Heart left ventricle (tissue), 16 donors: ENCODE results near the gene EIPR1. TPM values are rescaled to one million over a fixed set of nuclear protein-coding genes. Genes with fewer than 3 reads are reported as not detected.

ENCODE experiments used
- ATAC-seq, 4 donors: fragments of 200-7000 bp; cut with Tn5 transposase; one replicate each; pipeline ENCODE4 v1.9.1; 2020 to 2022; ENCODE audit warnings: moderate library complexity in 4 of 4, mild to moderate bottlenecking in 3 of 4, moderate number of reproducible peaks in 1 of 4
- DNase-seq, 5 donors: peaks; one replicate each; pipeline ENCODE4 v3.0.0-alpha.2; 2020
- H3K27ac ChIP-seq, 12 donors: fragments of 200-600 bp; sonication (generic) in 4 of 12; one replicate each; pipeline versions ENCODE4 v1.5.0 to v1.8.0; 2016 to 2022; ENCODE audit warnings: mild to moderate bottlenecking in 2 of 12
- H3K27me3 ChIP-seq, 9 donors: fragments of 200-600 bp; sonication (generic) in 2 of 9; one replicate each; pipeline versions ENCODE4 v1.5.1 to v1.8.0; 2016 to 2022; ENCODE audit warnings: mild to moderate bottlenecking in 3 of 9
- H3K36me3 ChIP-seq, 9 donors: fragments of 200-600 bp; sonication (generic) in 2 of 9; one replicate each; pipeline versions ENCODE4 v1.5.0 to v1.8.0; 2018 to 2022; ENCODE audit warnings: mild to moderate bottlenecking in 2 of 9
- H3K4me1 ChIP-seq, 12 donors: fragments of 200-600 bp; sonication (generic) in 4 of 12; one replicate each; pipeline versions ENCODE4 v1.5.0 to v1.8.0; 2016 to 2022; ENCODE audit warnings: mild to moderate bottlenecking in 3 of 12
- H3K4me3 ChIP-seq, 12 donors: fragments of 200-600 bp; sonication (generic) in 4 of 12; one replicate each; pipeline versions ENCODE4 v1.5.0 to v1.8.0; 2017 to 2022; ENCODE audit warnings: mild to moderate bottlenecking in 9 of 12, moderate library complexity in 4 of 12
- H3K9me3 ChIP-seq, 12 donors: fragments of 200-600 bp; sonication (generic) in 4 of 12; one replicate each; pipeline versions ENCODE4 v1.5.0 to v1.8.0; 2016 to 2022; ENCODE audit warnings: mild to moderate bottlenecking in 1 of 12
- POLR2A ChIP-seq, 2 donors: fragments of 450-650 bp; IDR thresholded peaks; one replicate each; pipeline ENCODE4 v1.6.1; 2017; ENCODE audit warnings: antibody characterized with exemption in 2 of 2, mild to moderate bottlenecking in 2 of 2, moderate library complexity in 2 of 2
- WGBS, 4 donors: extraction: QIAGEN DNeasy Blood & Tissue Kit in 2 of 4; methylation state at CpG; one replicate each; pipeline versions ENCODE4 v1.1.5 to v1.1.7; 2013 to 2018; 5-methylcytosine and 5-hydroxymethylcytosine counted together
- intact Hi-C, 10 donors: fragments of 100-400 bp; cut with DNase I; formaldehyde crosslinking; loops; one replicate each; pipeline versions ENCODE4 v1.11.1 to v1.14.2; 2022
- polyA plus RNA-seq, 2 donors: library from polyadenylated mRNA; stranded (reverse); fragments of 200-250 nt; gene quantifications; one replicate each; pipeline ENCODE4 v1.2.3, GENCODE V29; 2013
- total RNA-seq, 9 donors: library from RNA; depleted of rRNA in 2 of 9; stranded (reverse); fragments of >200 nt in 2 of 9; fragmentation: NEBNext Ultra II Directional in 3 of 9; extraction: Animal tissue kit (Norgen Biotek cat#: 25700) in 3 of 9; gene quantifications; one replicate each; pipeline versions ENCODE4 v1.1.0 to v1.2.4, GENCODE V29; 2016 to 2023
- TF ChIP-seq, protein P1 (sequence below), 12 donors: fragments of 200-600 bp; sonication (generic) in 4 of 12; IDR thresholded peaks; one replicate each; pipeline versions ENCODE4 v1.5.0 to v1.8.0; 2018 to 2022; ENCODE audit warnings: antibody characterized with exemption in 12 of 12, mild to moderate bottlenecking in 5 of 12
- donor health status: ischemic (EF 13 %, LVEDD 7.1; RV severe dilation, severe dysfunction).
- donor health status: healthy with polysubstance abuse.
- donor health status: DM: no; HTN: yes; CAD: no.
- donor health status: DM: no; HTN: no; CAD: no.
- donor health status: ischemic (EF 25% LVEDD 6.9; RV normal size, moderate dysfunction).
- donor health status: ischemic (EF 25% LVEDD 5.7; RV mildly dilated, moderate dysfunction).
- donor health status: healthy.
- donor health status: DM: yes; HTN: yes; CAD: no.
- donor health status: ischemic (EF 35%, LVEDD 5.7; RV mildly dilated, moderate dysfunction).
- donor health status: nonischemic (EF 11% LVEDD 7.7; RV severe dilation, severe dysfunction).
- donor health status: DM: yes; HTN: yes; CAD: no.
- donor health status: PGD.
- donor health status: ischemic (EF 29% LVEDD 5.4; RV normal size, mild dysfunction).
- donor health status: nonischemic (EF 23%, LVEDD 6.1; RV moderate dilation, normal function).

The EIPR1 gene
- total and polyA plus RNA-seq, 11 donors, result 7.9 to 26.1 (median 13.3) TPM

DNA sequence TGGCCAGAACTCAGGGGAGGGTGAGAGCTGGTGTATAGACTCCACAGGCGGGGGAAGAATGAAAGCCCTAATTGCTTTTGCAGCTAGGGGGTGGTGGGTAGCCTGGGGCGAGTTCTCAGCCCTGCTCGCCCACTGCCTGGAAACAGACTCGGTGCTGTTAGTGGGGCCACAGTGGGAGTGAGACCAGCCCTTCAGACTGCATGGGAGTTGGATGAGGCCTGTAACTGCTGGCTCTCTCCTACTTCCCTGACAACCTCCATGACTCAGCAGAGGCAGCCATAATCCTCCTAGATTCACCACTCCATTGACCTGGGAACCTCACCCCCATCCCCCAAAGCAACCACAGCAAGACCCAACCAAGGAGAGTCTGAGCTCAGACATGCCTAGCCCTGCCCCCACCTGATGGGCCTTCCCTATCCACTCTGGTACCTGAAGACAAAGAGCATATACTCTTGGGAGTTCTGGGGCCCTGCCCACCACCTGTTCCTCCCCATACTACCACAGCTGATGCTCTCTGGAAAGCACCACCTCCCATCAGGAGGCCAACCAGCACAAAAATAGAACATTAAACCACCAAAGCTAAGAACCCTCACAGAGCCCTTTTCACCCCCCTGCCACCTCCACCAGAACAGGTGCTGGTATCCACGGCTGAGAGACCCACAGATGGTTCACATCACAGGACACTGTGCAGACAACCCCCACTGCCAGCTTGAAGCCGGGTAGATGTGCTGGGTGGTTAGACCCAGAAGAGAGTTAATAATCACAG is 226.3 kb downstream of the EIPR1 start:
- Histone ChIP-seq H3K27ac (no peak overlapping the region), H3K27me3 (no peaks in the 10 kb centered on the region), H3K4me3 (no peak overlapping the region), H3K36me3 (no peaks in the 10 kb centered on the region), H3K4me1 (no peaks in the 10 kb centered on the region), H3K9me3 (peaks cover 0 to 2% (median 0%) of the 10 kb centered on the region in 12 donors)
- intact Hi-C loops, result no loop called here
- 88 to 93% (median 91%) methylated on average over 6 of the region's 6 CpGs for WGBS, 4 donors
- ATAC-seq (no peak), DNase-seq (no peak)
- TF ChIP-seq POLR2A (IDR thresholded peaks at IDR 0.05), result no peak
- TF ChIP-seq, protein P1, sequence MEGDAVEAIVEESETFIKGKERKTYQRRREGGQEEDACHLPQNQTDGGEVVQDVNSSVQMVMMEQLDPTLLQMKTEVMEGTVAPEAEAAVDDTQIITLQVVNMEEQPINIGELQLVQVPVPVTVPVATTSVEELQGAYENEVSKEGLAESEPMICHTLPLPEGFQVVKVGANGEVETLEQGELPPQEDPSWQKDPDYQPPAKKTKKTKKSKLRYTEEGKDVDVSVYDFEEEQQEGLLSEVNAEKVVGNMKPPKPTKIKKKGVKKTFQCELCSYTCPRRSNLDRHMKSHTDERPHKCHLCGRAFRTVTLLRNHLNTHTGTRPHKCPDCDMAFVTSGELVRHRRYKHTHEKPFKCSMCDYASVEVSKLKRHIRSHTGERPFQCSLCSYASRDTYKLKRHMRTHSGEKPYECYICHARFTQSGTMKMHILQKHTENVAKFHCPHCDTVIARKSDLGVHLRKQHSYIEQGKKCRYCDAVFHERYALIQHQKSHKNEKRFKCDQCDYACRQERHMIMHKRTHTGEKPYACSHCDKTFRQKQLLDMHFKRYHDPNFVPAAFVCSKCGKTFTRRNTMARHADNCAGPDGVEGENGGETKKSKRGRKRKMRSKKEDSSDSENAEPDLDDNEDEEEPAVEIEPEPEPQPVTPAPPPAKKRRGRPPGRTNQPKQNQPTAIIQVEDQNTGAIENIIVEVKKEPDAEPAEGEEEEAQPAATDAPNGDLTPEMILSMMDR (IDR thresholded peaks at IDR 0.05), result no peak

DNA sequence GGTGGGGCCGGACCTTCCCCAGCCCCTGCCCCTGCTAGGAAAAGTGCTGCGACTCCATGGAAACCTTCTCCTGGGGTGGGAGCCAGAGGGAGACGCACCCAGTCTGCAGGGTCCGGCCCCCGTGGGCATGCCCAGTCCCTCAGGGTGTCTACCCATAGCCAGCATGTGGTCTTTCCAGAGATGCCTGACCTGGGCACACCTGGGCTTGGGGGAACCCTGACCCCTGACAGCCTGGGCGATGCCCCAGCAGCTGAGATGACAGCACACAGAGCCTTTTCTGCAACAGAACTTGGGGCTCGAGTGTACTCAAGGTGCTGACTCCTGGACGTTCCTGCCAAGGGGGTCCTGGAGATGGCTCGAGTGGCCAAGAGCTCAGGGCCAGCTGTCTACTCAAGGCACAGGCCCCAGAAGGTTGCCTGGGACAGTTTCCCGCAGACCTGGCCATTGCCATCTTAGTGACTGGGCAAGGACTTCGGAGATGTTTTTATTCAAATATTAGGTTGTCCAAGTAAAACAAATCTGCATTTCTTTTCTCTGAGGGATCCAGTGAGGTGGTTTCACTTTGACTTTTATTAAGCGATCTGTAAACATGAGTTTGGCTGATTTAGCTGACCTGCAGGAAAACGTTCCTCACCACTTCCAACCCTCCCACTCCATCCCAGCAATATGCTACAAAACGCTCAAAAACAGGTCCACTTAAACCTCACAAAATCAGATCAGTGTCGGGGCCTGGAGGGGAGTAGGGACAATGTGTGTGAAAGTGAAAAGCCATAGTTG is 228.0 kb downstream of the EIPR1 start:
- Histone ChIP-seq H3K27me3 (no peaks in the 10 kb centered on the region), H3K4me1 (no peaks in the 10 kb centered on the region), H3K9me3 (peaks cover 0 to 2% (median 0%) of the 10 kb centered on the region in 12 donors), H3K4me3 (no peak overlapping the region), H3K36me3 (no peaks in the 10 kb centered on the region), H3K27ac (no peak overlapping the region)
- no peak for TF ChIP-seq POLR2A (IDR thresholded peaks at IDR 0.05)
- TF ChIP-seq, protein P1 (IDR thresholded peaks at IDR 0.05), result no peak
- ATAC-seq, result no peak
- intact Hi-C loops, result no loop called here
- 78 to 92% (median 79%) methylated on average over 13 to 15 of the region's 15 CpGs for WGBS, 4 donors
- no peak for DNase-seq

DNA sequence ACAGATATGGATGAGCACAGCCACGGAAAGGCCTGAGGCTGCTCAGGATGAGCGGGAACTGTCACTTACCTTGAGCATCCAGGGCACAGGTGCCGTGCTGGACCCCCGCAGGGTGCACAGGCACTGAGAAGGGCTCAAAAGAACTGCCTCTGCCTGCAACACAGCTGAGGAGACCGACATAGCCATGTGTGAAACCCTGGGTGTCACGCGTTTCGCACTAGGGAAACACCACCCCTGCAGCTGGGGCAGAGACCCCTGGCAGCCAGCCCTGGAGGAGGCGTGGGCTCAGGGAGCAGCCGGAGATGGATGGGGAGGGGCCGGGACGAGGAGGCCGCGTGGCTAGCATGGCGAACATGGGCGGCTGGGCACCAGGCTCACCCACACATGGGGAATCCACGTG is 228.9 kb downstream of the EIPR1 start:
- Histone ChIP-seq H3K27ac (no peak overlapping the region), H3K27me3 (no peaks in the 10 kb centered on the region), H3K36me3 (no peaks in the 10 kb centered on the region), H3K4me3 (no peak overlapping the region), H3K4me1 (no peaks in the 10 kb centered on the region), H3K9me3 (peaks cover 0 to 2% (median 0%) of the 10 kb centered on the region in 12 donors)
- TF ChIP-seq POLR2A (IDR thresholded peaks at IDR 0.05), result no peak
- TF ChIP-seq, protein P1 (IDR thresholded peaks at IDR 0.05), result no peak
- intact Hi-C loops, result no loop called here
- DNase-seq (no peak), ATAC-seq (no peak)
- WGBS, 4 donors, result 90 to 93% (median 91%) methylated on average over 17 of the region's 17 CpGs
